ENCODE results near the gene STK38L. TPM values are rescaled to one million over a fixed set of nuclear protein-coding genes. Genes with fewer than 3 reads are reported as not detected.

Gene STK38L
- total and polyA plus RNA-seq, 2 of the 8 experiments (the other 6 are each of a cell fraction or from before 2014, with no cell fraction given): 8.1 to 63.6 TPM

GRCh38 chr12:27252934-27253333 is 8.8 kb downstream of the STK38L start:
- Histone ChIP-seq H2BK15ac (ENCODE audit: low read length) (no peak overlapping the region), H3K9ac (replicated peaks in 1 of 4; ENCODE audit: extremely low read depth in 1 of 4, low read depth in 3 of 4, low read length in 3 of 4) (no peak overlapping the region), H3K9me3 (ENCODE audit: insufficient read depth in 2 of 2, low read depth in 1 of 2, low read length in 1 of 2) (no peaks in the 10 kb centered on the region), H3K23ac (ENCODE audit: insufficient read length) (no peak overlapping the region), H4K8ac (ENCODE audit: extremely low read depth, insufficient read depth, low read length) (no peak overlapping the region), H3K36me3 (ENCODE audit: control insufficient read depth in 2 of 4, insufficient read depth in 4 of 4, low read length in 3 of 4) (no peaks in the 10 kb centered on the region), H2BK20ac (ENCODE audit: low read length) (no peak overlapping the region), H3K18ac (ENCODE audit: extremely low read depth, low read length) (no peak overlapping the region), H3K4me2 (ENCODE audit: insufficient read depth in 1 of 2, low read depth in 2 of 2, low read length in 2 of 2) (no peak overlapping the region), H3K79me1 (ENCODE audit: low read depth, low read length) (peaks cover 6% of the 10 kb centered on the region; the same call in 1 of the 2 replicates), H2BK120ac (replicated peaks; ENCODE audit: low read depth, low read length) (no peak overlapping the region), H3K27me3 (replicated peaks in 1 of 4; ENCODE audit: control insufficient read depth in 3 of 4, extremely low read depth in 1 of 4, insufficient read depth in 3 of 4, low read length in 3 of 4) (no peaks in the 10 kb centered on the region), H3K4me3 (ENCODE audit: extremely low read depth in 1 of 4, insufficient read depth in 2 of 4, low read depth in 3 of 4, low read length in 4 of 4) (no peak overlapping the region), H4K91ac (replicated peaks; ENCODE audit: insufficient read length, low read length) (no peak overlapping the region), H3K4me1 (replicated peaks in 1 of 4; ENCODE audit: control insufficient read depth in 3 of 4, insufficient read depth in 4 of 4, low read length in 3 of 4) (no peaks in the 10 kb centered on the region), H2AK5ac (ENCODE audit: low read depth, low read length) (no peak overlapping the region), H4K5ac (ENCODE audit: insufficient read length, low read depth, low read length) (no peak overlapping the region), H3K23me2 (ENCODE audit: low read depth, low read length) (no peaks in the 10 kb centered on the region), H3K56ac (replicated peaks; ENCODE audit: insufficient read length, low read depth, low read length) (no peak overlapping the region), H4K20me1 (replicated peaks in 1 of 2; ENCODE audit: control insufficient read depth in 1 of 2, insufficient read depth in 2 of 2, low read length in 2 of 2) (peaks cover 0 to 5% of the 10 kb centered on the region in 2 experiments), H3K14ac (ENCODE audit: insufficient read length) (no peak overlapping the region), H2BK12ac (ENCODE audit: low read depth, low read length) (no peak overlapping the region), H3K79me2 (ENCODE audit: control insufficient read depth in 1 of 2, insufficient read depth in 2 of 2, low read length in 2 of 2) (peaks cover 9 to 88% of the 10 kb centered on the region in 2 experiments; a peak in 3 of 4 replicates), H3K4ac (replicated peaks; ENCODE audit: insufficient read length, low read depth, low read length) (no peak overlapping the region), H3K27ac (ENCODE audit: low read depth, low read length) (no peak overlapping the region), H2AFZ (ENCODE audit: low read length) (no peak overlapping the region), H2BK5ac (ENCODE audit: low read depth, low read length) (no peak overlapping the region)
- POLR2A ChIA-PET (ENCODE audit: partially characterized antibody): interaction anchor here (0.6 to 0.8 kb wide), 2 partner anchors 27 to 223 kb away, joined by 3 to 4 read pairs; no protein-coding TSS in a partner anchor
- CTCF ChIA-PET (ENCODE audit: partially characterized antibody): interaction anchor here (1.6 kb wide), 1 partner anchor 17 kb away, joined by 4 read pairs; no protein-coding TSS in a partner anchor
- no peak for TF ChIP-seq EGR1 (IDR thresholded peaks at IDR 0.05; ENCODE audit: borderline replicate concordance, low read depth, low read length)
- no peak for TF ChIP-seq RNF2 (IDR thresholded peaks at IDR 0.05; ENCODE audit: borderline replicate concordance, low read depth, low read length, missing control alignments, poor library complexity, severe bottlenecking)
- FAIRE-seq (no peak), DNase-seq (ENCODE audit: low read depth in 1 of 2, low spot score in 2 of 2) (no peak)
- WGBS, 2 experiments (ENCODE audit: extremely low coverage in 1 of 2, insufficient coverage in 1 of 2, insufficient read length in 1 of 2, insufficient replicate concordance in 2 of 2, low coverage in 1 of 2, low lambda C conversion rate in 2 of 2, missing lambda C conversion rate in 1 of 2): 89% methylated on average over 2 of the region's 2 CpGs; no CpG with 5 or more reads in 1 of the 2 experiments

Measured in H1 (cell line).